Tibial artery (tissue), 4 donors: ENCODE results near the gene HHIP.

ENCODE experiments used
- DNase-seq, 2 donors: peaks; one replicate each; pipeline ENCODE4 v3.0.0-alpha.2; 2019
- H3K27ac ChIP-seq, 2 donors: fragments of 200-600 bp; sonication (generic) in 1 of 2; 1 replicate in 1 of 2; 2 replicates in 1 of 2; pipeline ENCODE4 v1.5.1; 2018 to 2019; ENCODE audit warnings: mild to moderate bottlenecking in 1 of 2
- H3K27me3 ChIP-seq, 2 donors: fragments of 200-600 bp; sonication (generic) in 1 of 2; one replicate each; pipeline versions ENCODE4 v1.5.1 to v1.6.0; 2016 to 2019
- H3K36me3 ChIP-seq, 3 donors: fragments of 200-600 bp; sonication (generic) in 2 of 3; one replicate each; pipeline ENCODE4 v1.5.1; 2016 to 2019; ENCODE audit warnings: mild to moderate bottlenecking in 2 of 3
- H3K4me1 ChIP-seq, 4 donors: fragments of 200-600 bp; sonication (generic) in 2 of 4; 1 replicate in 3 of 4; 2 replicates in 1 of 4; pipeline ENCODE4 v1.5.1; 2016 to 2019
- H3K4me3 ChIP-seq, 2 donors: fragments of 200-600 bp; sonication (generic) in 1 of 2; 1 replicate in 1 of 2; 2 replicates in 1 of 2; pipeline ENCODE4 v1.5.1; 2018 to 2019; ENCODE audit warnings: mild to moderate bottlenecking in 2 of 2
- H3K9me3 ChIP-seq, 3 donors: fragments of 200-600 bp; sonication (generic) in 1 of 3; one replicate each; pipeline ENCODE4 v1.5.1; 2016 to 2019
- CTCF ChIP-seq, 2 experiments: fragments of 200-600 bp in 1 of 2; fragments of 450-650 bp in 1 of 2; IDR thresholded peaks; one replicate each; pipeline ENCODE4 v1.5.1; 2017 to 2019; ENCODE audit warnings: antibody characterized with exemption in 2 of 2, mild to moderate bottlenecking in 1 of 2, moderate library complexity in 1 of 2
- intact Hi-C: fragments of 100-400 bp; cut with DNase I; formaldehyde crosslinking; loops from one replicate; pipeline ENCODE4 v1.15.0; 2023; ENCODE audit warnings: low total_unique reads

The HHIP gene

GRCh38 chr4:144714166-144714565 is 68.2 kb downstream of the HHIP start:
- intact Hi-C loops, result no loop called here

GRCh38 chr4:144715230-144715629 is 69.3 kb downstream of the HHIP start:
- intact Hi-C loops, result no loop called here
- no peak for TF ChIP-seq CTCF (IDR thresholded peaks at IDR 0.05)
- Histone ChIP-seq H3K9me3 (no peaks in the 10 kb centered on the region), H3K36me3 (no peaks in the 10 kb centered on the region), H3K27ac (no peak overlapping the region), H3K27me3 (no peaks in the 10 kb centered on the region), H3K4me1 (no peaks in the 10 kb centered on the region), H3K4me3 (no peak overlapping the region)
- DNase-seq, result no peak

More at GRCh38 chr4:144714166-144714565, 68.2 kb downstream of the HHIP start:
- no peak for DNase-seq
- Histone ChIP-seq H3K4me1 (no peaks in the 10 kb centered on the region), H3K27me3 (no peaks in the 10 kb centered on the region), H3K9me3 (no peaks in the 10 kb centered on the region), H3K36me3 (no peaks in the 10 kb centered on the region), H3K4me3 (no peak overlapping the region), H3K27ac (no peak overlapping the region)
- no peak for TF ChIP-seq CTCF (IDR thresholded peaks at IDR 0.05)

GRCh38 chr4:144716778-144717177 is 70.8 kb downstream of the HHIP start:
- TF ChIP-seq CTCF (IDR thresholded peaks at IDR 0.05), result no peak
- no peak overlapping the region for H3K4me3 ChIP-seq
- DNase-seq, result no peak
- intact Hi-C loops, result no loop called here
- no peaks in the 10 kb centered on the region for H3K9me3 ChIP-seq
- H3K27ac ChIP-seq, result no peak overlapping the region
- no peaks in the 10 kb centered on the region for H3K36me3 ChIP-seq
- H3K4me1 ChIP-seq, result no peaks in the 10 kb centered on the region
- no peaks in the 10 kb centered on the region for H3K27me3 ChIP-seq

GRCh38 chr4:144718958-144719512 is 73.1 kb downstream of the HHIP start:
- intact Hi-C loops, result no loop called here
- Histone ChIP-seq H3K27ac (no peak overlapping the region), H3K4me3 (no peak overlapping the region), H3K36me3 (no peaks in the 10 kb centered on the region), H3K9me3 (no peaks in the 10 kb centered on the region), H3K27me3 (no peaks in the 10 kb centered on the region), H3K4me1 (no peaks in the 10 kb centered on the region)
- DNase-seq, result no peak
- TF ChIP-seq CTCF (IDR thresholded peaks at IDR 0.05), result no peak

GRCh38 chr4:144720491-144720890 is 74.5 kb downstream of the HHIP start:
- no peak for DNase-seq
- intact Hi-C loops, result no loop called here
- Histone ChIP-seq H3K9me3 (no peaks in the 10 kb centered on the region), H3K4me1 (no peaks in the 10 kb centered on the region), H3K4me3 (no peak overlapping the region), H3K27ac (no peak overlapping the region), H3K36me3 (no peaks in the 10 kb centered on the region), H3K27me3 (no peaks in the 10 kb centered on the region)
- TF ChIP-seq CTCF (IDR thresholded peaks at IDR 0.05), result no peak

- no peak for TF ChIP-seq CTCF (IDR thresholded peaks at IDR 0.05)
- H3K4me3 ChIP-seq, result no peak overlapping the region
- H3K4me1 ChIP-seq, result no peaks in the 10 kb centered on the region
- intact Hi-C loops, result no loop called here
- H3K9me3 ChIP-seq, result no peaks in the 10 kb centered on the region
- DNase-seq, result no peak
- no peaks in the 10 kb centered on the region for H3K27me3 ChIP-seq
- no peak overlapping the region for H3K27ac ChIP-seq
- H3K36me3 ChIP-seq, result no peaks in the 10 kb centered on the region
Observed at GRCh38 chr4:144721994-144722393, 76.0 kb downstream of the HHIP start.
